DMS53 treated with DMSO at 0.1 percent for 48 hours (cell line): ENCODE data around the gene LRRC55.

Experiments used
- DNase-seq: peaks from one replicate; lab custom pipeline; 2025; ENCODE audit not compliant: unreplicated experiment; lab: John Stamatoyannopoulos, UW

Gene LRRC55

GRCh38 chr11:57231539-57232253 lies 49.9 kb downstream of the LRRC55 start:
- no peak for DNase-seq

GRCh38 chr11:57233702-57234101 lies 51.9 kb downstream of the LRRC55 start:
- DNase-seq = no peak

DNA sequence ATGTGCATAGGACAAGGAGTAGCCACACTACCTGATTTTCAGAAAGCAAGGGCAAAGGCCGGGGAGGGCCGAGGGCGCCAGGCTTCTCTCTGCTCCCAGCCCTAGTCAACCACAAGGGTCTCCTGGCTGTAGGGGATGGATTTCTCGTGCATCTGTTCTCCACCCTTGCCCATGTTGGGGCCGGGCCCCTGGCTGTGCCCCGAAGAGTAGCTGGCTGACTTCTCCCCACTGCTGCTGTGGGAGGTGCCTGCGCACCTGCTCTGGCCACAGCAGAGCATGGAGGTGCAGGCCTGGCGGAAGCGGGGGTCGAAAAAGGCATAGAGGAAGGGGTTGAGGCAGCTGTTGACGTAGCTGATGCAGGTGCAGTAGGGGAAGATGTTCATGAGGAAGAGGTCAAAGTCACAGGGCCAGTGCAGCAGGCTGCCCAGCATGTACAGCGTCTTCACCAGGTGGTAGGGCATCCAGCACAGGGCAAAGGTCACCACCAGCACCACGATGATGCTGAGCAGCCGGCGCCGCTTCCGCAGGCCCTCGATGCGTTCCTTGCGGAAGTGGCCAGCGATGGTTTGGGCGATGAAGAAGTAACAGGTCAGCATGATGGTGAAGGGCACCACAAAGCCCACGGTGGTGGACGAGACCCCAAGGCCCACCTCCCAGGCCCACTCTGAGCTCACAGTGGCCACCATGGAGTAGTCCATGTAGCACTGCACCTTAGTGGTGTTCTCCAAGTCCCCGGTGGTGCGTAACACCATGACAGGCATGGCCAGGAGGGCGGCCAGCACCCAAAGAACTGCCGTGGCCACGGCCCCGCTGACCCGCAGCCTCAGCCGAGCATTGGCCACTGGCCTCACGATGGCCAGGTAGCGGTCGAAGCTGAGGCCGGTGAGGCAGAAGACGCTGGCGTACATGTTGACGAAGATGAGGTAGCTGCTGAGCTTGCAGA lies 54.3 kb downstream of the LRRC55 start:
- DNase-seq = no peak

DNA sequence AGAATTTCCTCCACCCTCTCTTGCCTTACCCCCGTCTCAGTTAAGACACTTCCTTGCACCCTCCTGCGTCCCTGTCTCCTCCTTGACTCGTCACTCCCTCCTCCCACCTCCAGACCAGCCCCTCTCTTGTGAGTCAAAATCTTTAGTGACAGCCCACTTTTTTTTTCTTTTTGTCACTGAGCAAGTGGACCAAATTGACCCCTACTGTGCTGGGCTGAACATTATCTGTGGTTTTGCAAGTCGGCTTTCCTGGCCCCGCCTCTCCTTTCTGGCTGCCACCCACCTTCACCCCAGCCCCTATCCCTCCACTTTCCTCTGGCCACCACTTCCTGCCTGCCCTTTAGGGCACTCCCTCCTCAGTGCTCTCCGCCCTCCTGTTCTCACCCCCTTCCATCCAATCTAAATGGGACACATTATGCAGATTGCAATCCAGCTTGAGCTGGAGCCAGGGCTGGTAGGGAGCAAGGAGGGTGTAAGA lies 55.5 kb downstream of the LRRC55 start, which contains the start of gene APLNR:
Gene APLNR, minus strand, starts transcription at position 47 of the 478 bp plus-strand sequence. CDS start 246 bp downstream, outside the sequence.
- DNase-seq = no peak

GRCh38 chr11:57239348-57239747 lies 57.6 kb downstream of the LRRC55 start:
- DNase-seq = no peak

- DNase-seq = no peak
These were observed 58.3 kb downstream of the LRRC55 start for GRCh38 chr11:57240007-57240406.

GRCh38 chr11:57240757-57241156 lies 59.0 kb downstream of the LRRC55 start:
- DNase-seq = no peak
